ENCODE results near the gene CCR6. TPM values are rescaled to one million over a fixed set of nuclear protein-coding genes. Genes with fewer than 3 reads are reported as not detected.

CCR6 gene
- total and polyA plus RNA-seq, 2 of the 13 experiments (the other 11 are each of a cell fraction or from before 2014, with no cell fraction given), result 4.5 to 8.7 TPM

DNA sequence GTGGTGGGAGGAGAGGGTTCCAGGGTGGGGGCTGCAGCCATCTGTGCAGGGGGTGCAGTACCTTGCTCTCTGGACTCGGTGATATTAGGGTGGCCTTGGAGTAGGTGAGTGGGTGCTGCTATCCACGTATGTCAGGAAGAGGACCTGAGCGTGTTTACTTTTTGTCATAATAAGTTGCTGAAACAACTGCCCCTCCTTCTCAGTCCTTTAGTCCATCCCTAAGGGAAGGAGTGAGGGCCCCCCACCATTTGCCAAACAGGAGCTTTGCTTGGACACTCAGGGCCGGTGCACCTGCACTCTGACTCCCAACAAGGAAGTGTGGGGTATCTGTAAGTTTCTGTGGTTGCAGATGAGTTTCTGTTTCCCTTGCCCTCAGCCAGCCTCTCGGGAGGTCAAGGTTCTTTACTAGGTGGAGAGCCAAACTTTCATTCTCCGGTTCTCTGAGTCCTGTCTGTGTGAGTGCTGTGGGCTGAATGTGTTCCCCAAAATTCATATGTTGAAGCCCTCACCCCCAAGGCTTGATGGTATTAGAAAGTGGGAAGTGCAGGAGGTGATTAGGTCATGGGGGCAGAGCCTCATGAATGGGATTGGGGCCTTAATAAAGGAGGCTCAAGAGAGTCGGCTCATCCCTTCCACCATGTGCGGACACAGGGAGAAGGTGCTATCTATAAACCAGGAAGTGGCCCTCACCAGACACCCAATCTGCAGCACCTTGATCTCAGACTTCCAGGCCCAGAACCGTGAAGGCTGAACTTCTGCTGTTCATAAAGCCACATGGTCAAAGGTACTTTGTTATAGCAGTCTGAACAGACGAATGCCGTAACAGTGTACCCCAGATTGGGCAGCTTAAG is 19.6 kb upstream of the CCR6 start (continued):
- TF ChIP-seq CREM (IDR thresholded peaks at IDR 0.05) (peak; percentile 42; the same call in 1 of the 2 replicates), CREM (CRISPR knock-in tag; IDR thresholded peaks at IDR 0.05) (no peak), CREB1 (IDR thresholded peaks at IDR 0.05) (no peak), CREB1 (CRISPR knock-in tag; IDR thresholded peaks at IDR 0.05) (peak; percentile 45; the same call in 1 of the 2 replicates), ZNF878 (CRISPR knock-in tag; IDR thresholded peaks at IDR 0.05) (no peak; the same call in 1 of the 2 replicates), DNMT1 (CRISPR knock-in tag; IDR thresholded peaks at IDR 0.05) (0 out of 2 replicates have a peak, but pooled peaks have one; percentile 37), SOX6 (IDR thresholded peaks at IDR 0.05) (no peak), SOX6 (CRISPR knock-in tag; IDR thresholded peaks at IDR 0.05) (peak; percentile 57), IRF2 (CRISPR knock-in tag; IDR thresholded peaks at IDR 0.05) (0 out of 2 replicates have a peak, but pooled peaks have one; percentile 27)
- TF ChIP-seq, protein P1, sequence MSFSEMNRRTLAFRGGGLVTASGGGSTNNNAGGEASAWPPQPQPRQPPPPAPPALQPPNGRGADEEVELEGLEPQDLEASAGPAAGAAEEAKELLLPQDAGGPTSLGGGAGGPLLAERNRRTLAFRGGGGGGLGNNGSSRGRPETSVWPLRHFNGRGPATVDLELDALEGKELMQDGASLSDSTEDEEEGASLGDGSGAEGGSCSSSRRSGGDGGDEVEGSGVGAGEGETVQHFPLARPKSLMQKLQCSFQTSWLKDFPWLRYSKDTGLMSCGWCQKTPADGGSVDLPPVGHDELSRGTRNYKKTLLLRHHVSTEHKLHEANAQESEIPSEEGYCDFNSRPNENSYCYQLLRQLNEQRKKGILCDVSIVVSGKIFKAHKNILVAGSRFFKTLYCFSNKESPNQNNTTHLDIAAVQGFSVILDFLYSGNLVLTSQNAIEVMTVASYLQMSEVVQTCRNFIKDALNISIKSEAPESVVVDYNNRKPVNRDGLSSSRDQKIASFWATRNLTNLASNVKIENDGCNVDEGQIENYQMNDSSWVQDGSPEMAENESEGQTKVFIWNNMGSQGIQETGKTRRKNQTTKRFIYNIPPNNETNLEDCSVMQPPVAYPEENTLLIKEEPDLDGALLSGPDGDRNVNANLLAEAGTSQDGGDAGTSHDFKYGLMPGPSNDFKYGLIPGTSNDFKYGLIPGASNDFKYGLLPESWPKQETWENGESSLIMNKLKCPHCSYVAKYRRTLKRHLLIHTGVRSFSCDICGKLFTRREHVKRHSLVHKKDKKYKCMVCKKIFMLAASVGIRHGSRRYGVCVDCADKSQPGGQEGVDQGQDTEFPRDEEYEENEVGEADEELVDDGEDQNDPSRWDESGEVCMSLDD (CRISPR knock-in tag; IDR thresholded peaks at IDR 0.05; ENCODE audit: borderline replicate concordance), result 0 out of 2 replicates have a peak, but pooled peaks have one; percentile 7
- TF ChIP-seq, protein P2, sequence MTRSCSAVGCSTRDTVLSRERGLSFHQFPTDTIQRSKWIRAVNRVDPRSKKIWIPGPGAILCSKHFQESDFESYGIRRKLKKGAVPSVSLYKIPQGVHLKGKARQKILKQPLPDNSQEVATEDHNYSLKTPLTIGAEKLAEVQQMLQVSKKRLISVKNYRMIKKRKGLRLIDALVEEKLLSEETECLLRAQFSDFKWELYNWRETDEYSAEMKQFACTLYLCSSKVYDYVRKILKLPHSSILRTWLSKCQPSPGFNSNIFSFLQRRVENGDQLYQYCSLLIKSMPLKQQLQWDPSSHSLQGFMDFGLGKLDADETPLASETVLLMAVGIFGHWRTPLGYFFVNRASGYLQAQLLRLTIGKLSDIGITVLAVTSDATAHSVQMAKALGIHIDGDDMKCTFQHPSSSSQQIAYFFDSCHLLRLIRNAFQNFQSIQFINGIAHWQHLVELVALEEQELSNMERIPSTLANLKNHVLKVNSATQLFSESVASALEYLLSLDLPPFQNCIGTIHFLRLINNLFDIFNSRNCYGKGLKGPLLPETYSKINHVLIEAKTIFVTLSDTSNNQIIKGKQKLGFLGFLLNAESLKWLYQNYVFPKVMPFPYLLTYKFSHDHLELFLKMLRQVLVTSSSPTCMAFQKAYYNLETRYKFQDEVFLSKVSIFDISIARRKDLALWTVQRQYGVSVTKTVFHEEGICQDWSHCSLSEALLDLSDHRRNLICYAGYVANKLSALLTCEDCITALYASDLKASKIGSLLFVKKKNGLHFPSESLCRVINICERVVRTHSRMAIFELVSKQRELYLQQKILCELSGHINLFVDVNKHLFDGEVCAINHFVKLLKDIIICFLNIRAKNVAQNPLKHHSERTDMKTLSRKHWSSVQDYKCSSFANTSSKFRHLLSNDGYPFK (CRISPR knock-in tag; IDR thresholded peaks at IDR 0.05; ENCODE audit: borderline replicate concordance), result 0 out of 2 replicates have a peak, but pooled peaks have one; percentile 37
- TF ChIP-seq, protein P3, sequence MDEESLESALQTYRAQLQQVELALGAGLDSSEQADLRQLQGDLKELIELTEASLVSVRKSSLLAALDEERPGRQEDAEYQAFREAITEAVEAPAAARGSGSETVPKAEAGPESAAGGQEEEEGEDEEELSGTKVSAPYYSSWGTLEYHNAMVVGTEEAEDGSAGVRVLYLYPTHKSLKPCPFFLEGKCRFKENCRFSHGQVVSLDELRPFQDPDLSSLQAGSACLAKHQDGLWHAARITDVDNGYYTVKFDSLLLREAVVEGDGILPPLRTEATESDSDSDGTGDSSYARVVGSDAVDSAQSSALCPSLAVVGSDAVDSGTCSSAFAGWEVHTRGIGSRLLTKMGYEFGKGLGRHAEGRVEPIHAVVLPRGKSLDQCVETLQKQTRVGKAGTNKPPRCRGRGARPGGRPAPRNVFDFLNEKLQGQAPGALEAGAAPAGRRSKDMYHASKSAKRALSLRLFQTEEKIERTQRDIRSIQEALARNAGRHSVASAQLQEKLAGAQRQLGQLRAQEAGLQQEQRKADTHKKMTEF (CRISPR knock-in tag; IDR thresholded peaks at IDR 0.05), result no peak
- TF ChIP-seq, protein P4, sequence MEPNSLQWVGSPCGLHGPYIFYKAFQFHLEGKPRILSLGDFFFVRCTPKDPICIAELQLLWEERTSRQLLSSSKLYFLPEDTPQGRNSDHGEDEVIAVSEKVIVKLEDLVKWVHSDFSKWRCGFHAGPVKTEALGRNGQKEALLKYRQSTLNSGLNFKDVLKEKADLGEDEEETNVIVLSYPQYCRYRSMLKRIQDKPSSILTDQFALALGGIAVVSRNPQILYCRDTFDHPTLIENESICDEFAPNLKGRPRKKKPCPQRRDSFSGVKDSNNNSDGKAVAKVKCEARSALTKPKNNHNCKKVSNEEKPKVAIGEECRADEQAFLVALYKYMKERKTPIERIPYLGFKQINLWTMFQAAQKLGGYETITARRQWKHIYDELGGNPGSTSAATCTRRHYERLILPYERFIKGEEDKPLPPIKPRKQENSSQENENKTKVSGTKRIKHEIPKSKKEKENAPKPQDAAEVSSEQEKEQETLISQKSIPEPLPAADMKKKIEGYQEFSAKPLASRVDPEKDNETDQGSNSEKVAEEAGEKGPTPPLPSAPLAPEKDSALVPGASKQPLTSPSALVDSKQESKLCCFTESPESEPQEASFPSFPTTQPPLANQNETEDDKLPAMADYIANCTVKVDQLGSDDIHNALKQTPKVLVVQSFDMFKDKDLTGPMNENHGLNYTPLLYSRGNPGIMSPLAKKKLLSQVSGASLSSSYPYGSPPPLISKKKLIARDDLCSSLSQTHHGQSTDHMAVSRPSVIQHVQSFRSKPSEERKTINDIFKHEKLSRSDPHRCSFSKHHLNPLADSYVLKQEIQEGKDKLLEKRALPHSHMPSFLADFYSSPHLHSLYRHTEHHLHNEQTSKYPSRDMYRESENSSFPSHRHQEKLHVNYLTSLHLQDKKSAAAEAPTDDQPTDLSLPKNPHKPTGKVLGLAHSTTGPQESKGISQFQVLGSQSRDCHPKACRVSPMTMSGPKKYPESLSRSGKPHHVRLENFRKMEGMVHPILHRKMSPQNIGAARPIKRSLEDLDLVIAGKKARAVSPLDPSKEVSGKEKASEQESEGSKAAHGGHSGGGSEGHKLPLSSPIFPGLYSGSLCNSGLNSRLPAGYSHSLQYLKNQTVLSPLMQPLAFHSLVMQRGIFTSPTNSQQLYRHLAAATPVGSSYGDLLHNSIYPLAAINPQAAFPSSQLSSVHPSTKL (CRISPR knock-in tag; IDR thresholded peaks at IDR 0.05), result peak; percentile 67
- TF ChIP-seq, protein P5, sequence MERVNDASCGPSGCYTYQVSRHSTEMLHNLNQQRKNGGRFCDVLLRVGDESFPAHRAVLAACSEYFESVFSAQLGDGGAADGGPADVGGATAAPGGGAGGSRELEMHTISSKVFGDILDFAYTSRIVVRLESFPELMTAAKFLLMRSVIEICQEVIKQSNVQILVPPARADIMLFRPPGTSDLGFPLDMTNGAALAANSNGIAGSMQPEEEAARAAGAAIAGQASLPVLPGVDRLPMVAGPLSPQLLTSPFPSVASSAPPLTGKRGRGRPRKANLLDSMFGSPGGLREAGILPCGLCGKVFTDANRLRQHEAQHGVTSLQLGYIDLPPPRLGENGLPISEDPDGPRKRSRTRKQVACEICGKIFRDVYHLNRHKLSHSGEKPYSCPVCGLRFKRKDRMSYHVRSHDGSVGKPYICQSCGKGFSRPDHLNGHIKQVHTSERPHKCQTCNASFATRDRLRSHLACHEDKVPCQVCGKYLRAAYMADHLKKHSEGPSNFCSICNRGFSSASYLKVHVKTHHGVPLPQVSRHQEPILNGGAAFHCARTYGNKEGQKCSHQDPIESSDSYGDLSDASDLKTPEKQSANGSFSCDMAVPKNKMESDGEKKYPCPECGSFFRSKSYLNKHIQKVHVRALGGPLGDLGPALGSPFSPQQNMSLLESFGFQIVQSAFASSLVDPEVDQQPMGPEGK (CRISPR knock-in tag; IDR thresholded peaks at IDR 0.05), result 0 out of 2 replicates have a peak, but pooled peaks have one; percentile 52

All from HepG2 (cell line).